Lower leg skin (tissue), 3 donors: ENCODE measurements around the gene CD207.

Source experiments
- POLR2A ChIP-seq, 2 donors: fragments of 450-650 bp; IDR thresholded peaks; one replicate each; pipeline ENCODE4 v1.6.1; 2016 to 2017; ENCODE audit warnings: antibody characterized with exemption in 2 of 2, mild to moderate bottlenecking in 1 of 2, moderate library complexity in 1 of 2
- TF ChIP-seq, protein P1 (sequence below), 3 donors: fragments of 450-650 bp; IDR thresholded peaks; one replicate each; pipeline ENCODE4 v1.5.1; 2016; ENCODE audit warnings: antibody characterized with exemption in 3 of 3, mild to moderate bottlenecking in 3 of 3, moderate library complexity in 2 of 3

DNA sequence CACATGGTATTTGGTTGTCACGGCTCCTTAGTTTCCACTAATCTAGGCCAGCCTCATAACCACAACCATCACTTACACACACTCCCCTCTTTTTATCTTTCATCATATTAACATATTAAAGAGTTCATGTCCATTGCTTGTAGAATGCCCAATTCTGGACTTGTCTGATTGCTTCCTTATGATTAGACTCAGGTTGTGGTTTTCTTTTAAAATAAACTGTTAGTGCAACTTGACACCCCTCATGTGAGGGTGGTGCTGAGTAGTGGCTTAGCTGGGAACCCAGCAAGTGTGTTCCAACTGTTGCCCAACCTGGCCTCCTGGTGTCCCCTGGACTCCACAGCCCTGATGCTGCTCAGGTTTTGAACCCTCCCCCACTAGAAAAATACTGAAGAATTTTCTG is 20.1 kb upstream of the CD207 start:
- TF ChIP-seq, protein P1, sequence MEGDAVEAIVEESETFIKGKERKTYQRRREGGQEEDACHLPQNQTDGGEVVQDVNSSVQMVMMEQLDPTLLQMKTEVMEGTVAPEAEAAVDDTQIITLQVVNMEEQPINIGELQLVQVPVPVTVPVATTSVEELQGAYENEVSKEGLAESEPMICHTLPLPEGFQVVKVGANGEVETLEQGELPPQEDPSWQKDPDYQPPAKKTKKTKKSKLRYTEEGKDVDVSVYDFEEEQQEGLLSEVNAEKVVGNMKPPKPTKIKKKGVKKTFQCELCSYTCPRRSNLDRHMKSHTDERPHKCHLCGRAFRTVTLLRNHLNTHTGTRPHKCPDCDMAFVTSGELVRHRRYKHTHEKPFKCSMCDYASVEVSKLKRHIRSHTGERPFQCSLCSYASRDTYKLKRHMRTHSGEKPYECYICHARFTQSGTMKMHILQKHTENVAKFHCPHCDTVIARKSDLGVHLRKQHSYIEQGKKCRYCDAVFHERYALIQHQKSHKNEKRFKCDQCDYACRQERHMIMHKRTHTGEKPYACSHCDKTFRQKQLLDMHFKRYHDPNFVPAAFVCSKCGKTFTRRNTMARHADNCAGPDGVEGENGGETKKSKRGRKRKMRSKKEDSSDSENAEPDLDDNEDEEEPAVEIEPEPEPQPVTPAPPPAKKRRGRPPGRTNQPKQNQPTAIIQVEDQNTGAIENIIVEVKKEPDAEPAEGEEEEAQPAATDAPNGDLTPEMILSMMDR (IDR thresholded peaks at IDR 0.05) = no peak
- TF ChIP-seq POLR2A (IDR thresholded peaks at IDR 0.05) = no peak
